ENCODE measurements around the gene OPHN1. TPM values are rescaled to one million over a fixed set of nuclear protein-coding genes. Genes with fewer than 3 reads are reported as not detected.

OPHN1 gene
- total and polyA plus RNA-seq, 2 experiments from 2014 or later = 4.5 to 5.6 TPM

DNA sequence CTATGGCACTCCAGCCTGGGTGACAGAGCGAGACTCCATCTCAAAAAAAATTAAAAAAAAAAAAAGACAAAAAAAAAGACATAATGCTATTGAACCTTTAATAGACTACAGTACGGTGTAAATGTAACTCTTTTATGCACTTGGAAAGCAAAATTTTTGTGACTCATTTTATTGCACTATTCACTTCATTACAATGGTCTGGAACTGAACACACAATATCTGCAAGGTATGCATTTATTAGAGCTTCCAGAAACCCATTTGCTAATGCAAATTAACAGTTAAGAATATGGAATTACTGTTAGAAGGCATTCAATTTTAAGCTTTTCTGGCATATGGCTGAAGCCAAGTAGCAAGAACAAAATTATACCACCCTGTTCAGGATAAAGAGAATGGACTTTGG is 176.3 kb downstream of the OPHN1 start:
- Histone ChIP-seq H2AFZ (no peak overlapping the region), H3K9me3 (ENCODE audit: low read depth) (no peaks in the 10 kb centered on the region), H3K4me3 (no peak overlapping the region), H3K4me1 (ENCODE audit: insufficient read depth) (no peaks in the 10 kb centered on the region), H4K20me1 (ENCODE audit: insufficient read depth, poor library complexity, severe bottlenecking) (no peaks in the 10 kb centered on the region), H3K79me2 (no peaks in the 10 kb centered on the region), H3K27ac (no peak overlapping the region), H3K9me2 (replicated peaks; ENCODE audit: insufficient read depth) (no peaks in the 10 kb centered on the region), H3K27me3 (no peaks in the 10 kb centered on the region), H3K4me2 (no peak overlapping the region), H3K36me3 (replicated peaks; ENCODE audit: insufficient read depth, low read depth) (no peaks in the 10 kb centered on the region)
- WGBS (ENCODE audit: low lambda C conversion rate, missing lambda C conversion rate) = 71% methylated on average over 2 of the region's 2 CpGs
- TF ChIP-seq, protein P1, sequence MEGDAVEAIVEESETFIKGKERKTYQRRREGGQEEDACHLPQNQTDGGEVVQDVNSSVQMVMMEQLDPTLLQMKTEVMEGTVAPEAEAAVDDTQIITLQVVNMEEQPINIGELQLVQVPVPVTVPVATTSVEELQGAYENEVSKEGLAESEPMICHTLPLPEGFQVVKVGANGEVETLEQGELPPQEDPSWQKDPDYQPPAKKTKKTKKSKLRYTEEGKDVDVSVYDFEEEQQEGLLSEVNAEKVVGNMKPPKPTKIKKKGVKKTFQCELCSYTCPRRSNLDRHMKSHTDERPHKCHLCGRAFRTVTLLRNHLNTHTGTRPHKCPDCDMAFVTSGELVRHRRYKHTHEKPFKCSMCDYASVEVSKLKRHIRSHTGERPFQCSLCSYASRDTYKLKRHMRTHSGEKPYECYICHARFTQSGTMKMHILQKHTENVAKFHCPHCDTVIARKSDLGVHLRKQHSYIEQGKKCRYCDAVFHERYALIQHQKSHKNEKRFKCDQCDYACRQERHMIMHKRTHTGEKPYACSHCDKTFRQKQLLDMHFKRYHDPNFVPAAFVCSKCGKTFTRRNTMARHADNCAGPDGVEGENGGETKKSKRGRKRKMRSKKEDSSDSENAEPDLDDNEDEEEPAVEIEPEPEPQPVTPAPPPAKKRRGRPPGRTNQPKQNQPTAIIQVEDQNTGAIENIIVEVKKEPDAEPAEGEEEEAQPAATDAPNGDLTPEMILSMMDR (IDR thresholded peaks at IDR 0.05; ENCODE audit: poor library complexity) = no peak
- TF ChIP-seq EZH2 (IDR thresholded peaks at IDR 0.05; ENCODE audit: borderline replicate concordance) (no peak), EZH2phosphoT487 (IDR thresholded peaks at IDR 0.05; ENCODE audit: low read depth, severe bottlenecking, unreplicated experiment) (no peak)
- no peak for DNase-seq (ENCODE audit: low spot score)

DNA sequence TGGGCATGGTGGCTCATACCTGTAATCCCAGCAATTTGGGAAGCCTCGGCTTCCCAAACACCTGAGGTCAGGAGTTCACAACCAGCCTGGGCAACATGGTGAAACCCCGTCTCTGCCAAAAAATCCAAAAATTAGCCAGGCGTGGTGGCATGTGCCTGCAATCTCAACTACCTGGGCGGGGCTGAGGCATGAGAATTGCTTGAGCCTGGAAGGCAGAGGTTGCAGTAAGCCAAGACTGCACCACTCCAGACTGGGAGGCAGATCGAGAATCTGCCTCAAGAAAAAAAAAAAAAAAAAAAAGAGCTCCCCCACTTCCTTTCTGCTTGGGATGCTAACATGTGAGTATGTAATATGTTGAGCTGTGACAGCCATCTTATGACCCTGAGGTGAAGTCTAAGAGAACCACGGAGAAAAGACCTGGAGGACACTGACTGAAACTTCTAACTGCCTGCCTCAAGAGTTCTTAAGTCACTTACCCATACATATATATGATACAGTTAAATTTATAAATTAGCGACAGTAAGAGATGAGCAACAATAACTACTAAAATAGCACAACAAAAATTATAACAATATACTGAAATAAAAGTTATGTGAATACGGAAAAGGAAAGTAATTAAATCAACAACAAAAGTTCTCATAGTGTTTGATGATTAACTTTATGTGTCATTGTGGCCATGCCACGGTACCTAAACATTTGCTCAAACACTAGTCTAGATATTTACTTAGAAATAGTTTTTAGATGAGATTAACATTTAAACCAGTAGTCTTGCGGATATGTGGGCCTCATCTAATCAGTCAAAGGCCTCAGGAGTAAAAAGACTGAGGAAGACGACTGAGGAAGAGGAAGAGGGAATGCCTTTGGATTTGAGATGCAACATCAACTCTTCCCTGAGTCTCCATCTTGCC is 178.3 kb downstream of the OPHN1 start:
- WGBS (ENCODE audit: low lambda C conversion rate, missing lambda C conversion rate) = 68% methylated on average over 11 of the region's 11 CpGs

DNA sequence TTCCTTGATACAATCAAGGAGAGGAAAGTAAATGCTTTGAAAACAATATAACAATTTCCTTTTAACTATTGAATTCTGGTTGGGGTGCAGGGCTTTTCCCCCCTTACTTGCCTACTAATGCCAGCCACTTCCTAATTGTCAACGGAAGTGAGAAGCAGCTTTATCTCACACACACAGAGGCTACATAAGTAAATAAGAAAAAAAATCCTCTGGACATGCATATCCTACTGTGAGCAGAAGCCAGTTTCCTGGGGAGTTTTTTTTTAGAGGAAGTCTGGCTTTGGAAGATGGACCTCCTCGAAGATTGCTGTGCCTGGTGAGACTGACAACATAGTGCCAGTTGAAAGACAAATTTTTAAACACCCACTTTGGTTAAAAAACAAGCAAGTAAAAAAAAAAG is 180.6 kb downstream of the OPHN1 start:
- no peaks in the 10 kb centered on the region for H3K36me3 ChIP-seq (replicated peaks; ENCODE audit: insufficient read depth, low read depth)
- H3K9me3 ChIP-seq (ENCODE audit: low read depth) = no peaks in the 10 kb centered on the region
- no peak overlapping the region for H3K27ac ChIP-seq
- no peaks in the 10 kb centered on the region for H3K27me3 ChIP-seq
- DNase-seq (ENCODE audit: low spot score) = no peak
- H3K4me1 ChIP-seq (ENCODE audit: insufficient read depth) = no peaks in the 10 kb centered on the region
- H2AFZ ChIP-seq = no peak overlapping the region
- no peaks in the 10 kb centered on the region for H3K79me2 ChIP-seq
- H3K9me2 ChIP-seq (replicated peaks; ENCODE audit: insufficient read depth) = no peaks in the 10 kb centered on the region
- TF ChIP-seq, protein P1 (IDR thresholded peaks at IDR 0.05; ENCODE audit: poor library complexity) = no peak
- TF ChIP-seq EZH2 (IDR thresholded peaks at IDR 0.05; ENCODE audit: borderline replicate concordance) (no peak), EZH2phosphoT487 (IDR thresholded peaks at IDR 0.05; ENCODE audit: low read depth, severe bottlenecking, unreplicated experiment) (no peak)
- no peak overlapping the region for H3K4me2 ChIP-seq
- 48% methylated on average over 2 of the region's 2 CpGs for WGBS (ENCODE audit: low lambda C conversion rate, missing lambda C conversion rate)
- H3K4me3 ChIP-seq = no peak overlapping the region
- H4K20me1 ChIP-seq (ENCODE audit: insufficient read depth, poor library complexity, severe bottlenecking) = no peaks in the 10 kb centered on the region

More for the DNA sequence above, 178.3 kb downstream of the OPHN1 start:
- no peaks in the 10 kb centered on the region for H3K9me2 ChIP-seq (replicated peaks; ENCODE audit: insufficient read depth)
- H3K27me3 ChIP-seq = no peaks in the 10 kb centered on the region
- no peaks in the 10 kb centered on the region for H3K4me1 ChIP-seq (ENCODE audit: insufficient read depth)
- H3K27ac ChIP-seq = no peak overlapping the region
- no peaks in the 10 kb centered on the region for H3K79me2 ChIP-seq
- no peak overlapping the region for H3K4me3 ChIP-seq
- TF ChIP-seq, protein P1 (IDR thresholded peaks at IDR 0.05; ENCODE audit: poor library complexity) = no peak
- TF ChIP-seq EZH2 (IDR thresholded peaks at IDR 0.05; ENCODE audit: borderline replicate concordance) = no peak
- TF ChIP-seq EZH2phosphoT487 (IDR thresholded peaks at IDR 0.05; ENCODE audit: low read depth, severe bottlenecking, unreplicated experiment) = no peak
- no peaks in the 10 kb centered on the region for H3K9me3 ChIP-seq (ENCODE audit: low read depth)
- no peak overlapping the region for H2AFZ ChIP-seq
- no peak for DNase-seq (ENCODE audit: low spot score)
- H4K20me1 ChIP-seq (ENCODE audit: insufficient read depth, poor library complexity, severe bottlenecking) = no peaks in the 10 kb centered on the region
- H3K36me3 ChIP-seq (replicated peaks; ENCODE audit: insufficient read depth, low read depth) = no peaks in the 10 kb centered on the region
- H3K4me2 ChIP-seq = no peak overlapping the region

Data from hepatocyte (in vitro differentiated cells).